ENCODE measurements around the gene CAPN1. TPM values are rescaled to one million over a fixed set of nuclear protein-coding genes. Genes with fewer than 3 reads are reported as not detected.

Gene CAPN1
- polyA plus RNA-seq, 1 donor, result 106 TPM

DNA sequence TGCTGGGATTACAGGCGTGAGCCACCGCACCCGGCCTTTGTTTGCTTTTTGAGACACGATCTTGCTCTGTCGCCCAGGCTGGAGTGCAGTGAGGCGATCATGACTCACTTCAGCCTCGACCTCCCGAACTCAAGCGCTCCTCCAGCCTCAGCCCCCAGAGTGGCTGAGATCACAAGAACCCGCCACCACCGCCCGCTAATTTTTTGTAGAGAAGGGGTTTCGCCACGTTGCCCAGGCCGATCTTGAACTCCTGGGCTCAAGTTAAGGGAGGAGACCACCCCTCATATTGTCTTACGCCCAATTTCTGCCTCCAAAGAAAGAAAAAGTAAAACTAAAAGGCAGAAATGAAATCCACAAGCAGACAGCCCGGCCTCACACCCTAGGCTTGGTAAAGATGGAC, 78.6 kb downstream of the CAPN1 start:
- no peak overlapping the region for H3K4me3 ChIP-seq (ENCODE audit: low read length)
- H3K27ac ChIP-seq (ENCODE audit: low read length), result no peak overlapping the region
- H3K27me3 ChIP-seq (ENCODE audit: control insufficient read depth, insufficient read depth, low read length), result no peaks in the 10 kb centered on the region
- no CpG with 5 or more reads among the region's 17 CpGs for WGBS (ENCODE audit: insufficient coverage, low lambda C conversion rate)
- peaks cover 10% of the 10 kb centered on the region for H3K4me1 ChIP-seq (ENCODE audit: control insufficient read depth, insufficient read depth, low read length)
- no peaks in the 10 kb centered on the region for H3K36me3 ChIP-seq (ENCODE audit: control insufficient read depth, insufficient read depth, low read length)
- no peaks in the 10 kb centered on the region for H3K9me3 ChIP-seq (ENCODE audit: control insufficient read depth, low read depth, low read length)
- no peak for DNase-seq

DNA sequence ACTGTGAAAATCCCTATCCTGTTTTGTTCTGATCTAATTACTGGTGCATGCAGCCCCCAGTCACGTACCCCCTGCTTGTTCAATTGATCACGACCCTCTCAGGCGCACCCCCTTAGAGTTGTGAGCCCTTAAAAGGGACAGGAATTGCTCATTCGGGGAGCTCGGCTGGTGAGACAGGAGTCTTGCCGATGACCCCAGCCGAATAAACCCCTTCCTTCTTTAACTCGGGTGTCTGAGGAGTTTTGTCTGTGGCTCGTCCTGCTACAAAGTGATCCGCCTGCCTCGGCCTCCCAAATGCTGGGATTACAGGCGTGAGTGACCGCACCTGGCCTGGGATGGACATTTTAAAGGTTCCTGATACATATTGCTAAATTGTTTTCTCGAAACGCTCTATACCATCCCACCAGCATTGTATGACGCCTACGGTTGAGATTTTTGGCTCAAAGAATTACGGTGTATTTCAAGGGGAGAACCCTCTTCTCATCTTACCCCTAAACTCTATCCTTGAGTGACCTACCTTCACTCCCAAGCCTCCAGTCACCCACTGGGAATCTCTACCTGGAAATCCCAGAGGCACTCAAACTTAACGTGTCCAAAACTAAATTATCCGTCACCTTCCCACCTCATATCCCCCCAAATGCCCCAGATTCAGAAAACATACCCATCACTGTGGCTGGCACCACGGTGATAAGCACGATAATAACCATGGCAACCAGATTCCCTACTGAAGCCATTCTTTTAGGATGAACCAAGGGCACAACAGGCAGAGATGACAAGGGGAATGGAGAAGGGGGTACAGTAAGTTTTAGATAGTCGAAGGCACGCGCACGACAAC, 79.2 kb downstream of the CAPN1 start:
- Histone ChIP-seq H3K36me3 (ENCODE audit: control insufficient read depth, insufficient read depth, low read length) (no peaks in the 10 kb centered on the region), H3K27ac (ENCODE audit: low read length) (peak overlapping the region; percentile 56), H3K9me3 (ENCODE audit: control insufficient read depth, low read depth, low read length) (no peaks in the 10 kb centered on the region), H3K4me1 (ENCODE audit: control insufficient read depth, insufficient read depth, low read length) (peaks cover 10% of the 10 kb centered on the region), H3K27me3 (ENCODE audit: control insufficient read depth, insufficient read depth, low read length) (no peaks in the 10 kb centered on the region), H3K4me3 (ENCODE audit: low read length) (peak overlapping the region; percentile 59)
- DNase-seq, result no peak
- no CpG with 5 or more reads among the region's 26 CpGs for WGBS (ENCODE audit: insufficient coverage, low lambda C conversion rate)

Other genes with a start within 250 kb of the CAPN1 start
- 0.24 TPM for gene GPHA2, start 246.0 kb upstream of the CAPN1 start, polyA plus RNA-seq
- 0.09 TPM for gene MAJIN, start 209.8 kb upstream of the CAPN1 start, polyA plus RNA-seq
- 15.7 TPM for gene BATF2, start 185.0 kb upstream of the CAPN1 start, polyA plus RNA-seq
- 83.3 TPM for gene ARL2, start 167.8 kb upstream of the CAPN1 start, polyA plus RNA-seq
- 37.7 TPM for gene SNX15, start 154.5 kb upstream of the CAPN1 start, polyA plus RNA-seq
- 8.9 TPM for gene SAC3D1, start 140.7 kb upstream of the CAPN1 start, polyA plus RNA-seq
- 8.9 TPM for gene NAALADL1, start 123.4 kb upstream of the CAPN1 start, polyA plus RNA-seq
- gene CDCA5, start 97.9 kb upstream of the CAPN1 start, polyA plus RNA-seq, result 11.3 TPM
- gene ZFPL1, start 97.7 kb upstream of the CAPN1 start, polyA plus RNA-seq, result 35.8 TPM
- gene VPS51, start 85.7 kb upstream of the CAPN1 start, polyA plus RNA-seq, result 102 TPM
- gene TM7SF2, start 70.1 kb upstream of the CAPN1 start, polyA plus RNA-seq, result 56.4 TPM
- gene ZNHIT2, start 64.2 kb upstream of the CAPN1 start, polyA plus RNA-seq, result 6.4 TPM
- 1,012 TPM for gene FAU, start 59.8 kb upstream of the CAPN1 start, polyA plus RNA-seq
- 35.1 TPM for gene MRPL49, start 59.6 kb upstream of the CAPN1 start, polyA plus RNA-seq
- gene SYVN1, start 47.4 kb upstream of the CAPN1 start, polyA plus RNA-seq, result 37.9 TPM
- gene SPDYC, start 11.7 kb upstream of the CAPN1 start, polyA plus RNA-seq, result not detected
- gene POLA2, start 80.0 kb downstream of the CAPN1 start, polyA plus RNA-seq, result 13.6 TPM
- 10.5 TPM for gene CDC42EP2, start 132.9 kb downstream of the CAPN1 start, polyA plus RNA-seq
- gene DPF2, start 151.9 kb downstream of the CAPN1 start, polyA plus RNA-seq, result 48.9 TPM
- gene TIGD3, start 172.8 kb downstream of the CAPN1 start, polyA plus RNA-seq, result 2.1 TPM
- gene SLC25A45, start 200.7 kb downstream of the CAPN1 start, polyA plus RNA-seq, result 41.2 TPM
- gene FRMD8, start 204.7 kb downstream of the CAPN1 start, polyA plus RNA-seq, result 23.5 TPM
- gene NEAT1, start 240.9 kb downstream of the CAPN1 start, polyA plus RNA-seq, result 1,329 TPM

All from large intestine (tissue), 3 donors.